WTC11 (cell line): Measurements from ENCODE around the gene TMEM235. TPM values are rescaled to one million over a fixed set of nuclear protein-coding genes. Genes with fewer than 3 reads are reported as not detected.

Source experiments
- ATAC-seq: fragments of 200-7000 bp; cut with Tn5 transposase; 2 replicates; pipeline ENCODE4 v1.10.0; 2021; ENCODE audit warnings: mild to moderate bottlenecking, moderate library complexity
- CTCF ChIA-PET: fragments of 300-600 bp; sonication (Branson Sonifier 250); formaldehyde crosslinking; loops from one replicate; lab custom pipeline; 2021; ENCODE audit warnings: antibody characterized with exemption; lab: Charles Lee
- POLR2A ChIA-PET: fragments of 350-600 bp; sonication (Branson Sonifier 250); formaldehyde crosslinking; loops from one replicate; lab custom pipeline; 2021; ENCODE audit warnings: antibody characterized with exemption; lab: Charles Lee
- DNase-seq: peaks from one replicate; pipeline ENCODE4 v3.0.0; 2021; ENCODE audit warnings: low spot score
- H3K27ac Mint-ChIP-seq: 2 replicates; pipeline ENCODE4 v1.8.0; 2021; ENCODE audit warnings: mixed read lengths
- H3K27me3 Mint-ChIP-seq: 2 replicates; pipeline ENCODE4 v1.8.0; 2021; ENCODE audit warnings: low read depth, mild to moderate bottlenecking, moderate library complexity, mixed read lengths
- H3K36me3 Mint-ChIP-seq: 2 replicates; pipeline ENCODE4 v1.8.0; 2021; ENCODE audit warnings: mixed read lengths
- H3K4me1 Mint-ChIP-seq: 2 replicates; pipeline ENCODE4 v1.8.0; 2022; ENCODE audit warnings: mixed read lengths
- H3K4me3 Mint-ChIP-seq: 2 replicates; pipeline ENCODE4 v1.8.0; 2021; ENCODE audit warnings: mild to moderate bottlenecking, moderate library complexity, mixed read lengths
- H3K9me3 Mint-ChIP-seq: 2 replicates; pipeline ENCODE4 v1.8.0; 2021; ENCODE audit warnings: mixed read lengths
- ARID4B ChIP-seq: sonication (generic); formaldehyde crosslinking; IDR thresholded peaks from 2 replicates; pipeline ENCODE4 v1.8.0; 2023; ENCODE audit warnings: missing genetic modification reagents, mild to moderate bottlenecking, borderline replicate concordance
- ATF1 ChIP-seq: sonication (generic); formaldehyde crosslinking; IDR thresholded peaks from 2 replicates; pipeline ENCODE4 v1.8.1; 2023; ENCODE audit warnings: mild to moderate bottlenecking, moderate library complexity, missing genetic modification reagents
- EMX1 ChIP-seq: fragments of 250-450 bp; sonication (Bioruptor Pico); IDR thresholded peaks from 2 replicates; pipeline ENCODE4 v1.8.0; 2021; ENCODE audit warnings: mild to moderate bottlenecking
- ERG ChIP-seq: fragments of 250-450 bp; sonication (Bioruptor Pico); IDR thresholded peaks from 2 replicates; pipeline ENCODE4 v1.8.0; 2021; ENCODE audit warnings: mild to moderate bottlenecking
- FOXJ3 ChIP-seq: sonication (generic); formaldehyde crosslinking; IDR thresholded peaks from 2 replicates; pipeline ENCODE4 v1.9.0; 2021; ENCODE audit warnings: missing genetic modification reagents, mild to moderate bottlenecking, borderline replicate concordance
- FOXP1 ChIP-seq: sonication (generic); formaldehyde crosslinking; IDR thresholded peaks from 2 replicates; pipeline ENCODE4 v1.8.0; 2022; ENCODE audit warnings: missing genetic modification reagents, mild to moderate bottlenecking, moderate library complexity, borderline replicate concordance
- GTF2I ChIP-seq: fragments of 250-450 bp; sonication (Bioruptor Pico); conservative IDR thresholded peaks from 2 replicates; pipeline ENCODE4 v1.4.0; 2021; ENCODE audit warnings: mild to moderate bottlenecking
- HMGA2 ChIP-seq: fragments of 250-450 bp; sonication (Bioruptor Pico); IDR thresholded peaks from 2 replicates; pipeline ENCODE4 v1.4.0; 2021; ENCODE audit warnings: mild to moderate bottlenecking, moderate library complexity
- HMGXB4 ChIP-seq: sonication (generic); formaldehyde crosslinking; IDR thresholded peaks from 2 replicates; pipeline ENCODE4 v1.8.1; 2023; ENCODE audit warnings: mild to moderate bottlenecking, moderate library complexity, missing genetic modification reagents
- MAX ChIP-seq: sonication (generic); formaldehyde crosslinking; IDR thresholded peaks from 2 replicates; pipeline ENCODE4 v1.8.0; 2022; ENCODE audit warnings: mild to moderate bottlenecking, missing genetic modification reagents
- NFATC4 ChIP-seq: fragments of 250-450 bp; sonication (Bioruptor Pico); IDR thresholded peaks from 2 replicates; pipeline ENCODE4 v1.9.0; 2021; ENCODE audit warnings: mild to moderate bottlenecking
- NFE2L1 ChIP-seq: sonication (generic); formaldehyde crosslinking; IDR thresholded peaks from 2 replicates; pipeline ENCODE4 v1.8.1; 2023; ENCODE audit warnings: missing genetic modification reagents
- NR1H2 ChIP-seq: sonication (generic); formaldehyde crosslinking; IDR thresholded peaks from 2 replicates; pipeline ENCODE4 v1.9.0; 2021; ENCODE audit warnings: mild to moderate bottlenecking, moderate library complexity, missing genetic modification reagents
- RORB ChIP-seq: fragments of 250-450 bp; sonication (Bioruptor Pico); IDR thresholded peaks from 2 replicates; pipeline ENCODE4 v1.9.0; 2021; ENCODE audit warnings: mild to moderate bottlenecking
- TEAD4 ChIP-seq: sonication (generic); formaldehyde crosslinking; IDR thresholded peaks from 2 replicates; pipeline ENCODE4 v1.8.0; 2022; ENCODE audit warnings: mild to moderate bottlenecking, missing genetic modification reagents
- USF1 ChIP-seq: sonication (generic); formaldehyde crosslinking; IDR thresholded peaks from 2 replicates; pipeline ENCODE4 v1.8.0; 2022; ENCODE audit warnings: mild to moderate bottlenecking, missing genetic modification reagents
- ZMAT4 ChIP-seq: fragments of 250-450 bp; sonication (Bioruptor Pico); IDR thresholded peaks from 2 replicates; pipeline ENCODE4 v1.9.0; 2021; ENCODE audit warnings: mild to moderate bottlenecking
- total RNA-seq: library from RNA; stranded (reverse); gene quantifications from 3 replicates; pipeline ENCODE4 v1.2.3, GENCODE V29; 2021

TMEM235 gene
- total RNA-seq, 1 experiment from 2014 or later = 0.24 TPM

GRCh38 chr17:78256707-78257591 lies 25.5 kb downstream of the TMEM235 start (continued):
- TF ChIP-seq ATF1 (CRISPR knock-in tag) = no peak
- no peak for TF ChIP-seq HMGXB4 (CRISPR knock-in tag)
- no peak for TF ChIP-seq TEAD4
- no peak for TF ChIP-seq USF1 (CRISPR knock-in tag)
- TF ChIP-seq FOXJ3 (CRISPR knock-in tag) = no peak
- TF ChIP-seq NFE2L1 = no peak
- TF ChIP-seq NR1H2 (CRISPR knock-in tag) = no peak
- no peak for TF ChIP-seq HMGA2

GRCh38 chr17:78257810-78258322 lies 26.4 kb downstream of the TMEM235 start:
- ATAC-seq (no peak), DNase-seq (no peak)
- no peak overlapping the region for H3K4me3 Mint-ChIP-seq
- ChIA-PET POLR2A (interaction anchor here (0.6 kb wide), 1 partner anchor 104 kb away, joined by 4 read pairs; no protein-coding TSS in a partner anchor), CTCF (interaction anchor here (4.1 kb wide), 1 partner anchor 103 kb away, joined by 17 read pairs; no protein-coding TSS in a partner anchor)
- no peaks in the 10 kb centered on the region for H3K9me3 Mint-ChIP-seq
- peaks cover 17% of the 10 kb centered on the region for H3K4me1 Mint-ChIP-seq
- H3K27ac Mint-ChIP-seq = peak overlapping the region; percentile 27; the same call in 1 of the 2 replicates
- TF ChIP-seq EMX1 (no peak), ZMAT4 (no peak), ERG (no peak), GTF2I (CRISPR knock-in tag) (no peak), ARID4B (CRISPR knock-in tag) (no peak), FOXP1 (CRISPR knock-in tag) (no peak), ATF1 (CRISPR knock-in tag) (no peak), RORB (CRISPR knock-in tag) (no peak), NFATC4 (CRISPR knock-in tag) (no peak), MAX (CRISPR knock-in tag) (no peak), USF1 (CRISPR knock-in tag) (no peak)
- no peaks in the 10 kb centered on the region for H3K36me3 Mint-ChIP-seq
- no peaks in the 10 kb centered on the region for H3K27me3 Mint-ChIP-seq
